GM19043 (cell line): ENCODE measurements around the gene CAPN1.
"Not testable (repeated sequence)": the region's sequence is repeated elsewhere in the genome, so short reads cannot be mapped to it uniquely, and the experiment has no call there.

Experiments used
- ATAC-seq: cut with Tn5 transposase; IDR thresholded peaks from one replicate; pipeline ENCODE4 v1.9.1; 2021; ENCODE audit warnings: low read depth; ENCODE audit not compliant: unreplicated experiment

The CAPN1 gene

DNA sequence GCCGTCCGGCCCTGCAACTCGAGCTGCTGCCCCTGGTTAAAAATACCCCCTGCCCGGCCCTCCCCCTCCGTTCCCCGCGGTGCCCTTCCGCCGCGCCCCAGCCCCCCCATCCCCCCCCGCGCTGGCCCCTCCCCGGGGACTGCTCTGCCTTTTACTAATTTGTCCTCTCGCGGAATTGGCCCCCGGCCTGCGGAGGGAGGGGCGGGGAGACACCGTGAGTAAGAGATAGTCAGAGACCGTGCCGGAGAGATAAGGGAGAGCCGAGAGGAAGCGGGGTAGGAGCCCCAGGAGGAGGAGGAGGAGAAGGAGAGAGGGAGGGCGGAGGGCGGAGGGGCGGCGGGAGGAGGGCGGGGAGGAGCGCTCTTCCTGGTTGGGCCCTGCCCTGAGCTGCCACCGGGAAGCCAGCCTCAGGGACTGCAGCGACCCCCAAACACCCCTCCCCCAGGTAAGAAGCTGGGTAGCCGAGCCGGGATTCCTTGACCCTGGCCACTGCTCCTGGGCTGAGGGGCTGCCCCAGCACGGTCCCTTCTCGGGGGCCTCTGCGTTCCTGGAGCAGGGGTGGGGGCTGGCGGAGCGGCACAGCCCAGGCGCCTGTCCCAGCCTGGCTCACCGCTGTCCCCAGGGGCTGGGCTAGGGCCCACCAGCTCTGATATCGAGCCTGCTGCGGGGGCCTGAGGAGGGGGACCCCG, at the start of gene CAPN1:
Gene CAPN1 (plus strand): TSS at position 360 of the 689 bp plus-strand sequence. CDS start 774 bp downstream, outside the sequence.
- peak; percentile 27 for ATAC-seq

DNA sequence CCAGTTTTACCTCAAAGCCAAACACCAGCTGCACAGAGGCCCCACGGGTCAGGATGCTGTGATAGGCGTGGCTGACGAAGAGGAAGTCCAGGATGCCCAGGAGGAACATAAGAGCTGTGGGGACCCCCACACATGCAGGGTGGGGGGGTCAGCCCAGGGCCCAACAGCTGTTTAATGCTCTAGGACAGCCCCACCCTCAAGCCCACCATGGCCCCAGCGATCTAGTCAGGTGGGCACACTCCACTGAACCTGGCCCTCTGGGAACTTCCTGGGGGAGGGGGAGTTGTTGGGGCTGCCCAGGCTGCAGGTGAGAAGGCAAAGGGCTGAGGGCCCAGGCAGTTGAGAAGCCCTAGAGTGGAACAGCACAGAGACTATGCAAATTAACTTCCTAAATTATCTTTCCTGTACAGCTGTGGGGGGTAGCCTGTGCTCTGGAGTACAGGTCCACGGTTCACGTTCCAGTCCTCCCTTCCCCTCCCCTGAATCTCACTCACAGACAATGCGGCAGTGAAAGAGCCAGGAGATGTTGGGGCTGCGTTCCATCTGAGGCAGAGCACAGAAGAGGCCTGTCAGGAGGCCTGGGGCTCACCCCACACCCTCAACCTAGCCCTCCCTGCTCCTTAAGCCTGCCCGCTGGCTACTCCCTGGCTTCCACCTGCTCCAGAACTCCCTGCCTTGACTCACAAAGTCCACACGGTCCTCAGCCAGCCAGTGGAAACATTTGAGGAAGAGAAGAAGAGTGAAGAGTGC, 49.3 kb upstream of the CAPN1 start:
- ATAC-seq: no peak

DNA sequence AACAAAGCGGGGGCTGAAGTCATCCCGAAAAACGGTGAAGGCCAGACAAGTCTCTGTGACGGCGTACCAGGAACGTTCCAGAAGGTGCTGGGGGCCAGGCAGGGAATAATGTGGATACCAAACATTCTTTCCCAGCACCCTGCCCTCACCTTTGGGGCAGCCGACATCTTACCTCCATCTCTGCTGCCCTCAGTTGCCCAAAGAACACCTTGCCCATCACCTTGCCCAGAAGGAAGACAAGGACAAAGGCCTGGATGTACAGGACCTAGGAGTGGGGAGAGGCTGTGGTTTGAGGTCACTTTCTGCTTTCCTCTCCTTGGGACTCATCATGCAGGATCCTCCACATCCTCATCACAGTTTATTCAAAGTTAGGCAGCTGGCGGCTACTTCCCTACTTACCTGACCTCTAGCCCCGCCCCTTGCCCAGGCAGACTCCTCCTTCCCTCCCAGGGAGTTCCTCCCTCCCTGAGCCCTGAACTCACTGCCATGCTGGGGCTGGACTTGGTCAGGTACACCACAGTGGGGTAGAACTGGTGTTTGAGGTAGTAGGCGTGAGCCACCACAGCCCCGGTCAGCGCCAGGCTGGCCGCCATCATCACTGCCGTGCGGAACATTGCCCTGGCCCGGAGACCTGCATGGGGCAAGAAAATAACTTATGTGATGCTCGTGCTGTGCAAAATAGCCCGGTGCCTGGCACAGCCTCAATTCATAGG, 48.6 kb upstream of the CAPN1 start:
- no peak for ATAC-seq

DNA sequence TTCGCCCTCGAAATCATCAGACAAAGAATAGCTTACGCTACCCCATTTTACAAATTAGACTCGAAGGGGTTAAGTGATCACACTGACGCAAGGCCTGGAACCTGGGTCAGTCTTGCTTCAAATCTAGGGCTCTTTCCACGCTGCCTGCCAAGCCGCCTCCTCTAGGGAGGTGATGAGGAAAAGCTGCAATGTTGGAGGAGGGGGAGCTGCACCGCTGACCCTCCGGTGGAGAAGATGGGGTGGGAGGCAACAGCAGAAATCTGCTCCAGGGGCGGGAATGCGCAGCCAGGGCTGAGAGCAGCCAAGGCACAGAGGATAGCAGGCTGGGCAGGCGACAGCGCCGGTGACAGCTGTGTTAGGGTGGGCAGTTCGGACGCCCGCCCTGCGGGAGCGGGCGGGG, 48.0 kb upstream of the CAPN1 start:
- ATAC-seq: no peak

DNA sequence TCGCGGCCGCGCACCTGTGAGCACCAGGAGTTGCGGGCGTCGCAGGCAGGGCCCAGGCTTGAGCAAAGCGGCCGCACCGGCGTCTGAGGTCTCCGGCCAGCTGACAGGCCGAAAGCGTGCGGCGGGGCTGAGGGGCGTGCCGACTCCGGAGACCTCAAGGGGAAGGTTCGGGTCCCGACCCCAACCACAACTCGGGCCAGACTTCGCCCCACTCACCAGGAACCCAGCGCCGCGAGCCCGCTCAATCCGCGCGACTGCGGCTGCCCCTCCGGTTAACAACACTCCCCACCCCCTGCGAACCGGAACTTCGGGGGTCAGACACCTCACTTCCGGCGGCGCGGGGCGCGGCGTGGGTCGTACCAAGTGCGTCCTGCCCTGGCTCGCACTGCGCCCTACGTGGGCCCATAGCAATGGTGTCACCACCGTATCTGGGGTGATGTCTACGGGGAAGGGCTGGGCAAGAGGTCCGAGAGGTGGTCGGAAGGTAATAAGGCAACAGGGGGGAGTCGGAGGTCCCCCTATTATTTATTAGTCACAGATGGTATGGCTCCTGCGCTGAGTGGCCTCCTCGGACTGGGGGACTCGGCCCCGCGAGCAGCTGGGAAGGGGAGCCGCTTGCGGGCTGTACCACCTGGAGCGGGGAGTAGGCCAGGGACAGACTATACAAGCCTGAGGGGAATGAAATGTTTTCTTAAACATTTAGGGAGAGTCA, 47.3 kb upstream of the CAPN1 start, which contains the start of gene SYVN1:
Gene SYVN1 (minus strand): TSS at position 280 of the 712 bp plus-strand sequence. CDS start 918 bp downstream, outside the sequence.
- peak; percentile 44 for ATAC-seq

DNA sequence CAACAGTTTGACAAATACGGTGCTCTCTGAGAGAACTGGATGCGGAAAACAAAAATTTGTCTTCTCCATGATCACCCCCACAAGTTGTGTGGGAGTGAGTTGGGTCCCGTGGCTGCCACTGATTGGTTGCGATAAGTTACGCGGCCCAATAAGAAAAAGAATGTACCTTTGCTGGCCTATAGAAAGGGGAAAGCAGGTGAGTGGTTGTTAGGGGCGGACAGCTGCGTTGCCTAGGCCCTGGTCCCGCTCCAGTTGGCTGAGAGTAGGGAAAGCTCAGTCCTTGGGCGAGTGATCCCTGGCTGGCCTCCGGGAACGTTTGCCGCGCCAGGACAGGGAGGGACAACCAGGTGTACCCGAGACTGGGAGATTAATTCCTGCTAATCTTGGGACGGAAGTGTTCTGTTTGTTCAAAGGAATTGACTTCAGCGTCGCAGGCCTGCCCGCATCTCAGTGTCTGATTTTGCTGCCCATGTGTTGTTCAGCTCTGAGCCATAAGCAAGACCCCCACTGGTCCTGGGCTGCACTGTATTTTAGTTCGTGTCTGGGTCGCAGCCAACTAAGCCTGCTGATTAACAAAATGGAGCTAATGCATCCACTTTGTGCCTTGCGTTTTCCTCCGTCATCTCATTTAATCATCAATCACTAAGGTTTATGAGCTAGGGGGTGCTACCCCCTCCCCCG, 46.6 kb upstream of the CAPN1 start:
- ATAC-seq: peak; percentile 62

DNA sequence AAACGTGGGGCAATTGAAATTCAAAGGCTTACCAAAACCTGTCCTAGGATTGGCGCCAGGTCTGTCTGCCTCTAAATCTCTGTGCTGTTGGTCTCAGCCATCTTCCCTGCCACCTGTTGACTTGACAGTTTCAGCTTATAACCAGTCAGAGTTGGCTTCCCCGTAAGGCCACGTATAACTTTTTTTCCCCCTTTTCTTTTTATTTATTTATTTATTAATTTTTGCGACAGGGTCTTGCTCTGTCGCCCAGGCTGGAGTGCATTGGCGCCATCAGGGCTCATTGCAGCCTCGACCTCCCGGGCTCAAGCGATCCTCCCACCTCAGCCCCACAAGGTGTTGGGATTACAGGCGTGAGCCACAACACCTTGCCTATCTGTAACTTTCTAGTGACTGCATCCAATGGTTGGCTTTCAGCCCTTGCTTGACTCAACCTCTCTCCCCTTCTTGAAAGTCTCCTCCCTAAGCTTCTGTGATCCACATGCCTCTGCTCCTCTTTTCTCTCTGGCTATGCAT, 46.0 kb upstream of the CAPN1 start:
- ATAC-seq: no peak

DNA sequence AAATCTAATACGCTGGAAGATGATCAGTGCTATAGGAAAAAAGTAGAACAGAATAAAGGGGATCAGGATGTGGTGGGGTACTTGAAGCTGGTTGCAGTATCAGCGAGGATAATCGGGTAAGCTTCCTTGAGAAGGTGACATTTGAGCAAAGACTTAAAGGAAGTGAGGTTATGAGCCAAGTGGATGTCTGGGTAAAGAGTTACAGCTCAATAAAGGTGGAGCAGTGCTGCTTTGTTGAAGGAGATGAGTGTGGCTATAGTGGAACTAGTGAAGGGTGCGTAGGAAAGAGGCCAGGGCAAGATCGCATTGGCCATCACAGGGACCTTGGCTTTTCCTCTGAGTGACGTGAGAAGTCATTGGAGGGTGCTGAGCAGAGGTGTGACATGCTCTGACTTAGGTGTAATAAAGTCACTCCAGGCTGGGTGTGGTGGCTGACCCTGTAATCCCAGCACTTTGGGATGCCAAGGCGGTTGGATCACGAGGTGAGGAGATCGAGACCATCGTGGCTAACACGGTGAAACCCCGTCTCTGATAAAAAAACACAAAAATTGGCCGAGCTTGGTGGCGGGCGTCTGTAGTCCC, 45.1 kb upstream of the CAPN1 start:
- no peak for ATAC-seq

DNA sequence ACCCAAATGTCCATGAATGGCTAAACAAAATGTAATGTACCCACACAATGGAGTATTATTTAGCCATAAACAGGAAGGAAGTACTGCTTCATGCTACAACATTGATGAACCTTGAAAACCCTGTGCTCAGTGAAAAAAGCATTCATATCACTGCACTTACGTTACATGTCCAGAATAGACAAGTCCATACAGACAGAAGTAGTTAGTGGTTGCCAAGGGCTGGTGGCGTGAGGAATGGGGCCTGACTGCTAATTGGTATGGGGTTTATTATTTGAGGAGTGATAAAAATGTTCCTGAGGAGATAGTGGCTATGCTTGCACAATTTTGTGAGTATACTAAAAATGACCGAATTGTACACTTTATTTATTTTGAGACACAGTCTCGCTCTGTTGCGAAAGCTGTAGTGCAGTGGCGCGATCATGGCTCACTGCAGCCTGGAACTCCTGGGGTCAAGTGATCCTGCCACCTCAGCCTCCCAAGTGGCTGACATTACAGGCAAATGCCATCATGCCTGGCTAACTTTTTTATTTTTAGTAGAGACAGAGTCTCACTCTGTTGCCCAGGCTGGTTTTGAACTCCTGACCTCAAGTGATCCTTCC, 39.7 kb upstream of the CAPN1 start:
- no peak for ATAC-seq

DNA sequence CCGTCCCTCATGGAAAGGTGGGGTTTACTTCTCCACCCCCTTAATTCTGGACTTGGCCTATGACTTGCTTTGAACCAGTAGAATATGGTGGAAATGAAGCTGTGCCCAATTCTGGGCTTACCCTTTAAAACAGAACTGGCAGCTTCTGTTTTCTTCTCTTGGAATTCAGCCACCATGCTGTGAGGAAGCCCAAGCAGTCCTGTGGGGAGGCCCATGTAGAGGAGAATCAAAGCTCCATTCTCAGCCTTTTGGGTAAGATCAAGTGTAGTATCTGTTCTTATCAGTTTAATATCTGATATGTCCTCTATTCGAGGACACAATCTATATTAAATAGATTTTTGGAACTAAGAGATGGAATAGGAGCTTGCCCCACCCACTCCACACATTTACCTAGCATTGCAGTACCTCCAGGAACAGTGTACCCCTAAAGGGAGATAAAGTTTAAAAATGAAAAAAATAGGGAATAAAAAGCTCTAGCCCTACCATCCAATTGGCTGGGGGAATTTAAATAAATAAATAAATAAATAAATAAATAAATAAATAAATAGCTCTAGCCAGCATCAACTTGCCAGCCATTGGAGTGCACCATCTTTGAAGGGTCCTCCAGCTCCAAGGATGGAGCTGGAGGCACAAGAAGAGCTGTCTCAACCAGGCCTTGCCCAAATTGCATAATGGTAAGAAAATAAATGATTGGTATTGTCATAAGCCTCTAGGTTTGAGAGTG, 34.2 kb upstream of the CAPN1 start:
- no peak for ATAC-seq

DNA sequence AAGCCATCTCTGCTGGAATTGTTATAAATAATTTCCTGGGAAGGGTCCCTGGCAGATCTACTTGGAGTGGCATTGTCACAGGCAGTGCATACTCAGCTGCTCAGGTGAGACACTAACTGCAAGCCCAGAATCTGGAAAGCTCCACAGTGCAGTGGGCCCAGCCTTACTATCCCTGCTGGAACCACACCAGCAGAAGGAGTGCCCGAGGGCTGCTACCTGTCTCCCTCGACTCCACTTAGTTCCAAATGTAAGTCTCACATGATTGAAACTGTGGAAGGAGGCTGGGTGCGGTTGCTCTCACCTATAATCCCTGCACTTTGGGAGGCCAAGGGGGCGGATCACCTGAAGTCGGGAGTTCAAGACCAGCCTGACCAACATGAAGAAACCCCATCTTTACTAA, 33.1 kb upstream of the CAPN1 start:
- no peak for ATAC-seq

DNA sequence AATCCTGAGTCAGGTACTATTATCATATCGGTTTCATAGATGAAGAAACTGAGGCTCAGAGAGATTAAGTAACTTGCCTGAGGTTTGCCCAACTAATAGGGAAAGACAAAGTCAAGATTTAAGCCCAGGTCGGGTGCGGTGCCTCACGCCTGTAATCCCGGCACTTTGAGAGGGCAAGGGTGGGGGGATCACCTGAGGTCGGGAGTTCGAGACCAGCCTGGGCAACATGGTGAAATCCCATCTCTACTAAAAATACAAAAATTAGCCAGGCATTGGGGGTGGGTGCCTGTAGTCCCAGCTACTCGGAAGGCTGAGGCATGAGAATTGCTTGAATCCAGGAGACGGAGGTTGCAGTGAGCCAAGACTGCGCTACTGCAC, 31.6 kb upstream of the CAPN1 start:
- not testable (repeated sequence) for ATAC-seq

DNA sequence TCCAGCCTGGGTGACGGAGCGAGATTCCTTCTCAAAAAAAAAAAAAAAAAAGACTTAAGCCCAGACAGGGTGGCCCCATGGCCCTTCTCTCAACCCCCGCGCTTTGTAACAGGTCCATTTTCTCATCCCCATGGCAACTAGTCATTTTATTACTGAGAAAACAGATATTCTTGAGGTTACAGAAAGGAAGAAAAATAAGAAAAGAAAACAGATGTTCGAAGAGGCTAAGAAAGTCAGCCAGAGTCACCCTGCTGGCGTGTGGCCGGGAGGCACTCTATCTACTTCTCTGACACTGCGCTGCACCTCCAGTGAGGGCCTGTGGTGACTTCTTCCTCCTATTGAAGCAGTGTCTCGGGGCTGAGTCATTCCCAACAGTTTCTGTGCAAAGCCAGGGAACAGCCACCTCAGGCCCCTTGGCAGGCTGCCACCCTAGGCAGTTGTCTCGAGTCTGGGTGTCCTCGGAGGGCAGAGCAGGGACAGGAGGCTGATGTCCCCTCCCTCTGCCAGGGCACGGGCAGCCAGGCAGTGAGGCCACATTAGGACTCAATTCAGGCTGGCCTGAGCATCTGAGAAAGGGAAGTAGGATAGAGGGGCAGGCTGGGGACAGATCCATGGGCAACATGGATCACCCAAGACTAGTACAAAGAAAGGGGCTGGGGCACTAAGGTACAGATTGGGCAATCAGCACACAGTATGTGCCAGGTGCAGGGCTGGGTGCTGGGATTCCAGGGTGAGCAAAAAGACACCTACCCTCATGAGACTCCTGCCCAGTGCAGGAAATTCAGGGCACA, 31.0 kb upstream of the CAPN1 start:
- ATAC-seq: no peak

DNA sequence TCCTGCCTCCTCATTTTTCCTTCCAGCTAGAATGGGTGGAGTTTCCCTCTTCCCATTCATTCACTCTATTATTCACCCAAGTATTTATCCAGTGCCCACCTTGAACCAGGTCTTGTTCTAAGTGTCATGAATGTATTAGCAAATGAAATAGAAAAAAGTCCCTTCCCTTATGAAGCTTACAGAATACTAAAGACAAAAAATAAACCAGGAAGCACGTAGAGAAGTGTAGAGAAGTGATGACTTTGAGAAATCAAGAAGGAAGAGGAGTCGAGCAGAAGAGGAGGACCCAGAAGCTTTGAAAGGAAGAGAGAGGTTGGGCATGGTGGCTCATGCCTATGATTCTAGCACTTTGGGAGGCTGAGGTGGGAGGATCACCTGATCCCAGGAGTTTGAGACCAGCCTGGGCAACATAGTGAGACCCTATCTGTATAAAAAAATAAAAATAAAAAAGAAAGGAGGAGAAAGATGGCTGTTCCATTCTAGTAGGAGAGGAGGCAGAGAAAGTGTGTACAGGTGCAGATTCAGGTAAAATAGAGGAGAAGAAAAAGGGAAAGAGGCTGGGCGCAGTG, 30.3 kb upstream of the CAPN1 start:
- no peak for ATAC-seq

DNA sequence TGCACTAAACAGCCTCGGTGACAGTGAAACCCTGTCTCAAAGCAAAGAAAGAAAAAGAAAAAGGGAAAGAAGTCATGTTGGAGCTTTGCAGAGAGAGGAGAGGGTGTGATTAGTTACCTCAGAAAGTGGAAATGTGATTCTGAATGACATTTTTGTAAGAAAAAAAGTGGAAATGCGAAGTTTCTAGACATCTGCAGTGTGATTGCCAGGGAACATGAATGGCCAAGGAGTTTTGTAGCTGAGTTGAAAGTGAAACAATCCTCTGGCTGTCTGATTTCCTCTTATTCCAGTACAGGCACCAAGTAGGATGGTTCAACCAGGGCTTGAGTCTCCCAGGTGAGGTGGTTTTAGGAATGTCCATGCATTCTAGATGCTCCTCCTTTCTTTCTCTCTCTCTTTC, 29.6 kb upstream of the CAPN1 start:
- no peak for ATAC-seq

DNA sequence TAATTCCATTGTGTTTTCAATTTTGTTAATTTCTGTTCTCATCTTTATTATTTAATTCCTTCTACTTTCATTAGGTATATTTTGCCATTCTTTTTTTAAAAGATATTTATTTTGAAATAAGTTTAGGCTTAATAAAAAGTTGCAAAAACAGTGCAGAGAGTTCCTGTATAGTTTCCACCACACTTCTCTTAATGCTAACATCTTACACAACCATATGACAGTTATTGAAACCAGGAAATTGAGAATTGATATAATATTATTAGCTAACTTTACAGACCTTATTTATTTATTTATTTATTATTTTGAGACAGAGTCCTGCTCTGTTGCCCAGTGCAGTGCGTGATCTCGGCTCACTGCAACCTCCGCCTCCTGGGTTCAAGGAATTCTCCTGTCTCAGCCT, 25.5 kb upstream of the CAPN1 start:
- ATAC-seq: no peak

DNA sequence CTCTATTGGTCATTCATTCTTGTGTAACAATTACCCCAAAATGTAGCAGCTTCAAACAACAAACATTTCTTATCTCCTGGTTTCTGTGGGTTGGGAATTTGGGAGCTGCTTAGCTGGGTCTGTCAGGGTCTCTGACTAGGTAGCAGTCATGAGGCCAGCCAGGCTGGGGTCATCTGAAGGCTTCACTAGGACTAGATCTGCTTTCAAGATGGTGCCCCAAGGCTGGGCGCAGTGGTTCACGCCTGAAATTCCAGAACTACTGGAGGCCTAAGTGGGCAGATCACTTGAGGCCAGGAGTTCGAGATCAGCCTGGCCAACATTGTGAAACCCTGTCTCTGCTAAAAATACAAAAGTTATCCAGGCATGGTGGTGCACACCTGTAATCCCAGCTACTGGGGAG, 24.8 kb upstream of the CAPN1 start:
- no peak for ATAC-seq

DNA sequence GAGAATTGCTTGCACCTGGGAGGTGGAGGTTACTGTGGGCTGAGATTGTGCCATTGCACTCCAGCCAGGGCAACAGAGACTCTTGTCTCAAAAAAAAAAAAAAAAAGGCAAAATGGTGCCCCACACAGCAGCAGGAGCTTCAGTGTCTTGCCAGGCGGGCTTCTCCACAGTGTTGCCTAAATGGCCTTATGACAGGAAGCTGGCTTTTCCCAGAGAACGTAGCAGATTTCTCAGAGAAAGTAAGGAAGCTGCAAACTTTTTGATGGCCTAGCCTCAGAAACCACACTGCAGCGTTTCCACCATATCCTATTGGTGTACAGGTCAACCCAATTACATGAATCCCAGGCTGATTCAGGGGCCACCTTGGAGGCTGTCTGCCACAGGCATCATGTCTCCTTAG, 24.4 kb upstream of the CAPN1 start:
- no peak for ATAC-seq
